ENCODE measurements around the gene UPF1.

DNA sequence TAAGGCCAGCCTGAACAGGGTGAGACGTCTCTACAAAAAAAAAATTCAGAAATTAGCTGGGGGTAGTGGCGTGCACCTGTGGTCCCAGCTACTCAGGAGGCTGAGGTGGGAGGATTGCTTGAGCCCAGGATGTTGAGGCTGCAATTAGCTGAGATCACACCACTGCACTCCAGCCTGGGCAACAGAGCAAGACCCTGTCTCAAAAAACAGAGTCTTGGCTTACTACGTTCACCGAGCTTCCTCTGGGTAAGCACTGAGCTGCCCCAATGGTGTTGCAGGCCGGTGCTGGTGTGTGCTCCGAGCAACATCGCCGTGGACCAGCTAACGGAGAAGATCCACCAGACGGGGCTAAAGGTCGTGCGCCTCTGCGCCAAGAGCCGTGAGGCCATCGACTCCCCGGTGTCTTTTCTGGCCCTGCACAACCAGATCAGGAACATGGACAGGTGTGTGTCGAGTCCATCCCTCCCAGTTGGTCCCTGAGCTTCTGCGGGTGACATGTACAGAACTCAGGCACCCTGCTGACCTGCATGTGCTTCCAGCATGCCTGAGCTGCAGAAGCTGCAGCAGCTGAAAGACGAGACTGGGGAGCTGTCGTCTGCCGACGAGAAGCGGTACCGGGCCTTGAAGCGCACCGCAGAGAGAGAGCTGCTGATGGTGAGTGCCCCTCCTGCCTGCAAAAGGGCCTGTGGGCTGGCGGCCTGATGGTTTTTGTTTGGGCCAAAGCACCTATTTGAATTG lies 24.1 kb downstream of the UPF1 start:
- no peak for TF ChIP-seq POLR2A (IDR thresholded peaks at IDR 0.05)
- TF ChIP-seq, protein P1, sequence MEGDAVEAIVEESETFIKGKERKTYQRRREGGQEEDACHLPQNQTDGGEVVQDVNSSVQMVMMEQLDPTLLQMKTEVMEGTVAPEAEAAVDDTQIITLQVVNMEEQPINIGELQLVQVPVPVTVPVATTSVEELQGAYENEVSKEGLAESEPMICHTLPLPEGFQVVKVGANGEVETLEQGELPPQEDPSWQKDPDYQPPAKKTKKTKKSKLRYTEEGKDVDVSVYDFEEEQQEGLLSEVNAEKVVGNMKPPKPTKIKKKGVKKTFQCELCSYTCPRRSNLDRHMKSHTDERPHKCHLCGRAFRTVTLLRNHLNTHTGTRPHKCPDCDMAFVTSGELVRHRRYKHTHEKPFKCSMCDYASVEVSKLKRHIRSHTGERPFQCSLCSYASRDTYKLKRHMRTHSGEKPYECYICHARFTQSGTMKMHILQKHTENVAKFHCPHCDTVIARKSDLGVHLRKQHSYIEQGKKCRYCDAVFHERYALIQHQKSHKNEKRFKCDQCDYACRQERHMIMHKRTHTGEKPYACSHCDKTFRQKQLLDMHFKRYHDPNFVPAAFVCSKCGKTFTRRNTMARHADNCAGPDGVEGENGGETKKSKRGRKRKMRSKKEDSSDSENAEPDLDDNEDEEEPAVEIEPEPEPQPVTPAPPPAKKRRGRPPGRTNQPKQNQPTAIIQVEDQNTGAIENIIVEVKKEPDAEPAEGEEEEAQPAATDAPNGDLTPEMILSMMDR (IDR thresholded peaks at IDR 0.05) = no peak

Measured in heart left ventricle (tissue), 13 donors.